SK-N-MC (cell line): Measurements from ENCODE around the gene LRRC75B.

Experiments
- EZH2 ChIP-seq: fragments of 200-600 bp; sonication (generic); IDR thresholded peaks from one replicate; pipeline ENCODE4 v1.6.1; 2017; ENCODE audit warnings: antibody characterized with exemption
- FOXP2 ChIP-seq: optimal IDR thresholded peaks from 2 replicates; pipeline ENCODE3; 2011; ENCODE audit warnings: mild to moderate bottlenecking, moderate library complexity; ENCODE audit not compliant: insufficient read depth; ENCODE audit errors: extremely low read length, control extremely low read depth

DNA sequence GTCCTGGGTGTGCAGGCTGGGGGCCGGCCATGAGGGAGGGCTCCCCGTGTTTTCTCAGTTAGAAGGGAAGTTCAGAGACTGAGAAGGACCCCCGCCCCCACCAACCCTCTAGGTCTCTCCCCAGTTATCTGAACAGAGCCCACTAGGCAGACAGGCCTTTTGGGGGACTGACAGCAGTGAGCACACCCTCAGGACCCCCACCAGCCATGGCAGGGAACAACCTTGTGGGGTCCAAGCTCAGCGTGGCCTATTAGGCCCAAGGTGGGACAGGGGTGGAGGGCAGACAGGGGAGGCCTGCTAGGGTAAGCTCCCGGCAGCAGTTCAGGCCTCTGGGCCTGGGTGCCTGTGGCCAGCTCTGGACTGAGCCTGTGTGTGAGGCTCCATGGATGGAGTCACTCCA lies 5.6 kb downstream of the LRRC75B start:
- no peak for TF ChIP-seq EZH2
- no peak for TF ChIP-seq FOXP2
